Activated T-cell treated with anti-CD3 and anti-CD28 coated beads for 24 hours (primary cell): ENCODE measurements around the gene PAN2.

Experiments used
- DNase-seq: peaks from one replicate; pipeline ENCODE4 v3.0.0-alpha.2; 2020; ENCODE audit warnings: low read depth

The PAN2 gene

GRCh38 chr12:56266693-56267442, 66.9 kb downstream of the PAN2 start, which contains the start of gene COQ10A:
COQ10A (plus strand) TSS chr12:56266942; CDS start chr12:56267119, 177 bp downstream.
- DNase-seq = peak; percentile 82
